ENCODE measurements around the gene CELF1.

The CELF1 gene

DNA sequence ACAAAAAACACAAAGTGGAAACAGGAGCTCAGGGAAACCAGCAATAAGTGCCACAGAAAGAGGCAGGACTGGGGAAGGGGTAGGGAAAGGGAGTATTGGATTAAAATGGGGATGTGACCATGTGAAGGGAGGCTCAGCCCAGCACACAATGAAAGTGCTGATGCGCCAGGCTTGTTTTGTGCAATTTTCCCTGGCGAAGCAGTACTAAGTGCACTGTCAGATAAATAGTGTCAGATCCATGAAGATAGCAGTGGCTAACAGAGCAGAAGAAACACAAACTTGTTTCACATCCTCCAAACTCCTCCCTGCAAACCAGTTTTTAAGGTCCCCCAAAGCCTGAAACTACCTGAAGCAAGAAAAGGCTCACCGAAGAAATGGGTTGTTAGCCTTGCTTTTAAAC is 53.3 kb downstream of the CELF1 start:
- Histone ChIP-seq H4K20me1 (ENCODE audit: insufficient read depth, low read length) (no peaks in the 10 kb centered on the region), H3K27ac (ENCODE audit: low read depth, low read length, poor library complexity, severe bottlenecking) (peak overlapping the region; percentile 41), H3K79me2 (ENCODE audit: insufficient read depth, low read length) (peaks cover 65% of the 10 kb centered on the region), H3F3A (ENCODE audit: insufficient read depth, low read length) (no peaks in the 10 kb centered on the region), H2AFZ (ENCODE audit: low read length) (no peak overlapping the region), H3K4me1 (ENCODE audit: insufficient read depth, low read length, severe bottlenecking) (peaks cover 13% of the 10 kb centered on the region), H3K4me3 (ENCODE audit: low read depth, low read length, poor library complexity, severe bottlenecking) (no peak overlapping the region), H3K9me2 (ENCODE audit: low read depth, low read length) (no peaks in the 10 kb centered on the region), H3K4me2 (ENCODE audit: low read length) (no peak overlapping the region), H3K27me3 (ENCODE audit: insufficient read depth, low read length) (no peaks in the 10 kb centered on the region), H3K9ac (ENCODE audit: low read length) (no peak overlapping the region), H3K9me3 (ENCODE audit: low read length) (no peaks in the 10 kb centered on the region), H3K36me3 (ENCODE audit: insufficient read depth, low read length) (peaks cover 62% of the 10 kb centered on the region; the same call in 1 of the 2 replicates)
- no peak for TF ChIP-seq EZH2 (IDR thresholded peaks at IDR 0.05; ENCODE audit: borderline replicate concordance, low read length)
- TF ChIP-seq, protein P1, sequence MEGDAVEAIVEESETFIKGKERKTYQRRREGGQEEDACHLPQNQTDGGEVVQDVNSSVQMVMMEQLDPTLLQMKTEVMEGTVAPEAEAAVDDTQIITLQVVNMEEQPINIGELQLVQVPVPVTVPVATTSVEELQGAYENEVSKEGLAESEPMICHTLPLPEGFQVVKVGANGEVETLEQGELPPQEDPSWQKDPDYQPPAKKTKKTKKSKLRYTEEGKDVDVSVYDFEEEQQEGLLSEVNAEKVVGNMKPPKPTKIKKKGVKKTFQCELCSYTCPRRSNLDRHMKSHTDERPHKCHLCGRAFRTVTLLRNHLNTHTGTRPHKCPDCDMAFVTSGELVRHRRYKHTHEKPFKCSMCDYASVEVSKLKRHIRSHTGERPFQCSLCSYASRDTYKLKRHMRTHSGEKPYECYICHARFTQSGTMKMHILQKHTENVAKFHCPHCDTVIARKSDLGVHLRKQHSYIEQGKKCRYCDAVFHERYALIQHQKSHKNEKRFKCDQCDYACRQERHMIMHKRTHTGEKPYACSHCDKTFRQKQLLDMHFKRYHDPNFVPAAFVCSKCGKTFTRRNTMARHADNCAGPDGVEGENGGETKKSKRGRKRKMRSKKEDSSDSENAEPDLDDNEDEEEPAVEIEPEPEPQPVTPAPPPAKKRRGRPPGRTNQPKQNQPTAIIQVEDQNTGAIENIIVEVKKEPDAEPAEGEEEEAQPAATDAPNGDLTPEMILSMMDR (IDR thresholded peaks at IDR 0.05; ENCODE audit: low read length), result no peak

DNA sequence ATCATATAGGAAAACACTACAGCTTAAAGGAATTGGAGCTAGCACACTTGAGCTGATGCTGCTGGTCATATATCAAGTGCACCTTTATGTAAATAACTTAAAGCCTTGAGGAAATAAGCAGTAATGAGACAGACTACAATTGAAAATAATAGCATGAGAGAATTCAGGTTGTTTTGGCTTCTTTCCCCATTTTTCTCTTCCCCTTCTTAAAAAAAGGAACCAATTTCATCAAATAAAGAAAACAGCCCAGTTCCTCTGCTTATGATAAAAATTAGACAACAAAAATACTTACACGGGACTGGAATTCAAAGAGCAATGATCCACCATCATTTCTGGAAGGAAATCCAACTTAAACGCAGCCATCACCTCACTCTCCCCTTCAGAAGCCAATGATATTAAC is 53.8 kb downstream of the CELF1 start:
- Histone ChIP-seq H3K4me1 (ENCODE audit: insufficient read depth, low read length, severe bottlenecking) (peaks cover 13% of the 10 kb centered on the region), H3K4me2 (ENCODE audit: low read length) (no peak overlapping the region), H3F3A (ENCODE audit: insufficient read depth, low read length) (no peaks in the 10 kb centered on the region), H3K9ac (ENCODE audit: low read length) (no peak overlapping the region), H4K20me1 (ENCODE audit: insufficient read depth, low read length) (no peaks in the 10 kb centered on the region), H3K9me2 (ENCODE audit: low read depth, low read length) (no peaks in the 10 kb centered on the region), H3K36me3 (ENCODE audit: insufficient read depth, low read length) (peaks cover 67% of the 10 kb centered on the region; the same call in 1 of the 2 replicates), H3K79me2 (ENCODE audit: insufficient read depth, low read length) (peaks cover 60% of the 10 kb centered on the region), H3K4me3 (ENCODE audit: low read depth, low read length, poor library complexity, severe bottlenecking) (no peak overlapping the region), H3K27me3 (ENCODE audit: insufficient read depth, low read length) (no peaks in the 10 kb centered on the region), H3K27ac (ENCODE audit: low read depth, low read length, poor library complexity, severe bottlenecking) (peak overlapping the region; percentile 41), H2AFZ (ENCODE audit: low read length) (no peak overlapping the region), H3K9me3 (ENCODE audit: low read length) (no peaks in the 10 kb centered on the region)
- TF ChIP-seq EZH2 (IDR thresholded peaks at IDR 0.05; ENCODE audit: borderline replicate concordance, low read length), result no peak
- TF ChIP-seq, protein P1 (IDR thresholded peaks at IDR 0.05; ENCODE audit: low read length), result no peak

DNA sequence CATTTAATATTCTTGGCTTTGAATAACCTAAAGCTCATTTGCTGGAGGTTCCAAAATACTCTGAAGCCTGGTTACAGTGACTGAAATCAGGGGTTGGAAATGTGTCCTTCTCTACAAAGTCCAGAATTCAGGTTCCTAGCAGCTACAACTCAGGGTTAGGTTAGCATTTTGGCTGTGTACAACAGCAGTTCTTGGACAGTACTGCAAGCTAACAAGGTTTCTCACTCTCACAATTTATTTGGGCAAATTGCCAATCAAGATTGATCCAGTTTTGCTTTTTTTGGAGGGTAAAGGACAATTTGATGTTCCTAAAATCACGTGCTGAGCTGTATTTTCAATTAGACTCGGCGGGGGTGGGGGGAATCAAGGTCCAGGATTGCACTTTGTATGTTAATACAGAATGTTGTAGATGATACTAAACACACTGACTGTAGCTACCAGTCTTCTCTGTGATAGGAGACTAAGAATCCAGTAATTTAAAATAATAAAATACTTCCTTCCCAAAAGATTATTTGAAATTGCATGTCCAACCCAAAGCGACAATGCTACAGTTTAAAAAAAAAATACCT is 54.3 kb downstream of the CELF1 start:
- no peak overlapping the region for H3K9ac ChIP-seq (ENCODE audit: low read length)
- H3K4me1 ChIP-seq (ENCODE audit: insufficient read depth, low read length, severe bottlenecking), result peaks cover 13% of the 10 kb centered on the region
- peaks cover 70% of the 10 kb centered on the region; the same call in 1 of the 2 replicates for H3K36me3 ChIP-seq (ENCODE audit: insufficient read depth, low read length)
- H3K9me3 ChIP-seq (ENCODE audit: low read length), result no peaks in the 10 kb centered on the region
- no peaks in the 10 kb centered on the region for H3K9me2 ChIP-seq (ENCODE audit: low read depth, low read length)
- H3F3A ChIP-seq (ENCODE audit: insufficient read depth, low read length), result no peaks in the 10 kb centered on the region
- no peak overlapping the region for H3K27ac ChIP-seq (ENCODE audit: low read depth, low read length, poor library complexity, severe bottlenecking)
- TF ChIP-seq, protein P1 (IDR thresholded peaks at IDR 0.05; ENCODE audit: low read length), result no peak
- no peak overlapping the region for H3K4me2 ChIP-seq (ENCODE audit: low read length)
- H3K79me2 ChIP-seq (ENCODE audit: insufficient read depth, low read length), result peaks cover 59% of the 10 kb centered on the region
- H3K27me3 ChIP-seq (ENCODE audit: insufficient read depth, low read length), result no peaks in the 10 kb centered on the region
- no peak overlapping the region for H2AFZ ChIP-seq (ENCODE audit: low read length)
- H4K20me1 ChIP-seq (ENCODE audit: insufficient read depth, low read length), result no peaks in the 10 kb centered on the region
- no peak overlapping the region for H3K4me3 ChIP-seq (ENCODE audit: low read depth, low read length, poor library complexity, severe bottlenecking)
